BJ (cell line): ENCODE data around the gene PTRH2. TPM values are rescaled to one million over a fixed set of nuclear protein-coding genes. Genes with fewer than 3 reads are reported as not detected.
"Not testable (repeated sequence)": the region's sequence is repeated elsewhere in the genome, so short reads cannot be mapped to it uniquely, and the experiment has no call there.

Experiments used
- CTCF ChIA-PET: fragments of 350-600 bp; formaldehyde crosslinking; extraction: SDS; loops from one replicate; lab custom pipeline; 2021; ENCODE audit warnings: antibody characterized with exemption, inconsistent platforms; lab: Yijun Ruan, JAX
- POLR2A ChIA-PET: fragments of 300-600 bp; sonication (Branson Sonifier 250); formaldehyde crosslinking; extraction: SDS; loops from one replicate; lab custom pipeline; 2021; ENCODE audit warnings: antibody characterized with exemption; lab: Charles Lee
- DNase-seq: peaks from one replicate; pipeline ENCODE4 v3.0.0-alpha.2; 2011; ENCODE audit warnings: low read depth
- H3K27me3 ChIP-seq: 2 replicates; pipeline ENCODE4 v1.6.0; 2011; ENCODE audit warnings: low read length; ENCODE audit not compliant: control insufficient read depth, insufficient read depth
- H3K36me3 ChIP-seq: 2 replicates; pipeline ENCODE4 v1.5.1; 2011; ENCODE audit warnings: low read length; ENCODE audit not compliant: control insufficient read depth, insufficient read depth
- H3K4me3 ChIP-seq: 2 replicates; pipeline ENCODE4 v1.5.1; 2011; ENCODE audit warnings: low read depth, mild to moderate bottlenecking, control low read depth, low read length
- CTCF ChIP-seq: IDR thresholded peaks from 2 replicates; pipeline ENCODE4 v1.5.1; 2011; ENCODE audit warnings: low read depth, mild to moderate bottlenecking, control low read depth, inconsistent platforms, low read length, moderate library complexity; ENCODE audit not compliant: insufficient read depth
- polyA plus RNA-seq: library from polyadenylated mRNA; depleted of rRNA; stranded (reverse); fragments of >200 nt; gene quantifications from 2 replicates; pipeline ENCODE4 v1.2.3, GENCODE V29; 2011

Gene PTRH2
- polyA plus RNA-seq, 1 experiment = 31.4 TPM

DNA sequence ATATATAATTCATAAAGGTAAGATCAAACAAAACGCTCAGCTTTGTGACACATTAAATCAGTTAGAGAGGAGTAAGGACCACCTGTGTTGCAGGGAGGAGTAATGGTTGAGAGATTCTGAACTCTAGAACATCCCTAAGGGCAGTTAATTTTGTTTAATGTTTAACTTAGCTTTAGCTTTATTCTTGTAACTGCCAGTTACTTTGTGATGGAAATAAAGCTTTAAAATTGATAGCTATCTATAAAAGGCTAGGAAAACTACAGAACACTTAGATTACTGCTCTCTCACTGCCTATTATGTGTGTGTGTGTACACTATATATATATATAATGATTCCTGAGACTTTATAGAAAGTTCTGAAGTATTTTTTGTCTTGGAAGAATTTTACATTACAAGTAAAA is 37.8 kb downstream of the PTRH2 start:
- peaks cover 10% of the 10 kb centered on the region for H3K36me3 ChIP-seq
- DNase-seq = no peak
- CTCF ChIA-PET = interaction anchor here (0.5 kb wide), 1 partner anchor 351 kb away, joined by 5 read pairs; no protein-coding TSS in a partner anchor

DNA sequence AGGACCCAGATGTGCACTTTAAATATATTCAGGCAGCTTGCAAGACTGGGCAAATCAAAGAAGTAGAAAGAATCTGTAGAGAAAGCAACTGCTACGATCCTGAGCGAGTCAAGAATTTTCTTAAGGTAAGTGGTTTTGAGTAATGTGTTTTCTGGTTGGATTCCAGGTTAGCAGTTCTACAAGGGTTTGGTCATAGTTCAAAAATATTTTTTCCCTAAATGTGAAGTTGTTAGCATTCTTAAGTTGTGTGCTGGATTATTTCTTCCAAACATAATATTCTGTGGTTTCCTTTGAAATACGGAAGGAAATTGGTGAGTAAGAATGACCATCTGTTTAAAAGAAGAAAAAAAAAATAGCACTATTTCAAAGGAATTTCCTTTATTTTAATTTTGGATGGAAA is 38.4 kb downstream of the PTRH2 start:
- no peak for TF ChIP-seq CTCF
- H3K36me3 ChIP-seq = peaks cover 9% of the 10 kb centered on the region
- CTCF ChIA-PET = no interaction called here
- no peak overlapping the region for H3K4me3 ChIP-seq
- no peaks in the 10 kb centered on the region for H3K27me3 ChIP-seq
- DNase-seq = peak; percentile 96
- POLR2A ChIA-PET = no interaction called here

More for the DNA sequence above, 37.8 kb downstream of the PTRH2 start:
- POLR2A ChIA-PET = no interaction called here
- Histone ChIP-seq H3K4me3 (no peak overlapping the region), H3K27me3 (no peaks in the 10 kb centered on the region)
- no peak for TF ChIP-seq CTCF

- TF ChIP-seq CTCF = no peak
- CTCF ChIA-PET = interaction anchor here (1.4 kb wide), 1 partner anchor 46 kb away, joined by 5 read pairs; the partner anchor contains the start of gene CLTC
- Histone ChIP-seq H3K36me3 (peaks cover 11% of the 10 kb centered on the region), H3K27me3 (no peaks in the 10 kb centered on the region), H3K4me3 (no peak overlapping the region)
- POLR2A ChIA-PET = interaction anchor here (0.5 kb wide), 1 partner anchor 171 kb away, joined by 6 read pairs; no protein-coding TSS in a partner anchor
- DNase-seq = no peak
Observed at GRCh38 chr17:59666235-59666634, 41.0 kb downstream of the PTRH2 start.

DNA sequence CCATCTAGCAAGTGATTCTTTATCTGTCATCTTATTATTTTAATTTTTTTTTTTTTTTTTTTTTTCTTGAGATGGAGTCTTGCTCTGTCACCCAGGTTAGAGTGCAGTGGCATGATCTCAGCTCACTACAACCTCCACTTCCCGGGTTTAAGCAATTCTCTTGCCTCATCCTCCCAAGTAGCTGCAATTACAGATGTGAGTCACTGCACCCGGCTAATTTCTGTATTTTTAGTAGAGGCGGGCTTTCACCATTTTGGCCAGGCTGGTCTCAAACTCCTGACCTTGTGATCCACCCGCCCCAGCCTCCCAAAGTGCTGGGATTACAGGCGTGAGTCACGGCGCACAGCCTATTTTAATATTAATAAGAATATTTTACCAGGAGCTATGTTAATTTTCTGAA is 50.6 kb downstream of the PTRH2 start:
- POLR2A ChIA-PET, DNase-seq, H3K4me3 ChIP-seq, H3K27me3 ChIP-seq: not testable (repeated sequence)
- H3K36me3 ChIP-seq = peaks cover 17% of the 10 kb centered on the region
- CTCF ChIA-PET = interaction anchor here (1.1 to 1.3 kb wide), 2 partner anchors 14 to 18 kb away, joined by 5 read pairs; no protein-coding TSS in a partner anchor

- CTCF ChIA-PET = interaction anchor here (1.1 kb wide), 1 partner anchor 9 kb away, joined by 3 read pairs; no protein-coding TSS in a partner anchor
- peak; percentile 38 for DNase-seq
Observed at GRCh38 chr17:59652119-59652518, 55.1 kb downstream of the PTRH2 start.

More at GRCh38 chr17:59652119-59652518, 55.1 kb downstream of the PTRH2 start:
- H3K27me3 ChIP-seq = no peaks in the 10 kb centered on the region
- H3K36me3 ChIP-seq = peaks cover 13% of the 10 kb centered on the region
- no peak for TF ChIP-seq CTCF
- no peak overlapping the region for H3K4me3 ChIP-seq
- POLR2A ChIA-PET = no interaction called here
